ENCODE data around the gene AKAP12. TPM values are rescaled to one million over a fixed set of nuclear protein-coding genes. Genes with fewer than 3 reads are reported as not detected.

The AKAP12 gene
- total RNA-seq, 1 donor from 2014 or later, result 154 TPM

GRCh38 chr6:151325075-151326050 is 85.6 kb downstream of the AKAP12 start:
- Mint-ChIP-seq H3K36me3 (ENCODE audit: unreplicated experiment) (peaks cover 14% of the 10 kb centered on the region), H3K4me3 (ENCODE audit: unreplicated experiment) (peak overlapping the region; percentile 82), H3K9me3 (ENCODE audit: unreplicated experiment) (no peaks in the 10 kb centered on the region), H3K27ac (ENCODE audit: unreplicated experiment) (peak overlapping the region; percentile 91), H3K27me3 (ENCODE audit: unreplicated experiment) (no peaks in the 10 kb centered on the region), H3K4me1 (ENCODE audit: unreplicated experiment) (peaks cover 59% of the 10 kb centered on the region)
- no peak for DNase-seq (ENCODE audit: extremely low spot score, unreplicated experiment)
- no peak for TF ChIP-seq CTCF (IDR thresholded peaks at IDR 0.05)

GRCh38 chr6:151326116-151326825 is 86.5 kb downstream of the AKAP12 start:
- Mint-ChIP-seq H3K36me3 (ENCODE audit: unreplicated experiment) (peaks cover 9% of the 10 kb centered on the region), H3K27me3 (ENCODE audit: unreplicated experiment) (no peaks in the 10 kb centered on the region), H3K9me3 (ENCODE audit: unreplicated experiment) (no peaks in the 10 kb centered on the region), H3K4me1 (ENCODE audit: unreplicated experiment) (peaks cover 66% of the 10 kb centered on the region), H3K4me3 (ENCODE audit: unreplicated experiment) (peak overlapping the region; percentile 82), H3K27ac (ENCODE audit: unreplicated experiment) (peak overlapping the region; percentile 83)
- DNase-seq (ENCODE audit: extremely low spot score, unreplicated experiment), result no peak
- no peak for TF ChIP-seq CTCF (IDR thresholded peaks at IDR 0.05)

GRCh38 chr6:151327101-151327500 is 87.3 kb downstream of the AKAP12 start:
- H3K4me3 Mint-ChIP-seq (ENCODE audit: unreplicated experiment), result peak overlapping the region; percentile 82

GRCh38 chr6:151330130-151330696 is 90.4 kb downstream of the AKAP12 start:
- peaks cover 68% of the 10 kb centered on the region for H3K4me1 Mint-ChIP-seq (ENCODE audit: unreplicated experiment)
- no peaks in the 10 kb centered on the region for H3K27me3 Mint-ChIP-seq (ENCODE audit: unreplicated experiment)
- H3K27ac Mint-ChIP-seq (ENCODE audit: unreplicated experiment), result peak overlapping the region; percentile 45
- no peak for TF ChIP-seq CTCF (IDR thresholded peaks at IDR 0.05)
- no peak for DNase-seq (ENCODE audit: extremely low spot score, unreplicated experiment)
- peaks cover 5% of the 10 kb centered on the region for H3K36me3 Mint-ChIP-seq (ENCODE audit: unreplicated experiment)
- H3K4me3 Mint-ChIP-seq (ENCODE audit: unreplicated experiment), result no peak overlapping the region
- no peaks in the 10 kb centered on the region for H3K9me3 Mint-ChIP-seq (ENCODE audit: unreplicated experiment)

More at GRCh38 chr6:151327101-151327500, 87.3 kb downstream of the AKAP12 start:
- TF ChIP-seq CTCF (IDR thresholded peaks at IDR 0.05), result no peak
- no peaks in the 10 kb centered on the region for H3K27me3 Mint-ChIP-seq (ENCODE audit: unreplicated experiment)
- peak overlapping the region; percentile 12 for H3K27ac Mint-ChIP-seq (ENCODE audit: unreplicated experiment)
- peaks cover 6% of the 10 kb centered on the region for H3K36me3 Mint-ChIP-seq (ENCODE audit: unreplicated experiment)
- no peaks in the 10 kb centered on the region for H3K9me3 Mint-ChIP-seq (ENCODE audit: unreplicated experiment)
- DNase-seq (ENCODE audit: extremely low spot score, unreplicated experiment), result no peak
- H3K4me1 Mint-ChIP-seq (ENCODE audit: unreplicated experiment), result peaks cover 66% of the 10 kb centered on the region

Measured in osteocyte (in vitro differentiated cells).